Cardiac fibroblast (primary cell): ENCODE measurements around the gene FUT2.
A peak's percentile ranks its signal among the peaks of the same experiment; 100 is the strongest.
"Not testable (repeated sequence)": the region's sequence is repeated elsewhere in the genome, so short reads cannot be mapped to it uniquely, and the experiment has no call there.

ENCODE experiments used
- DNase-seq, 2 donors: peaks; one replicate each; pipeline versions ENCODE4 v3.0.0 to v3.0.0-alpha.2; 2010; ENCODE audit warnings: low read depth in 2 of 2
- H3K4me3 ChIP-seq, 2 donors: replicated peaks in 1 of 2; 1 replicate in 1 of 2; 2 replicates in 1 of 2; pipeline ENCODE4 v1.5.1; 2011; ENCODE audit warnings: low read depth in 2 of 2, low read length in 2 of 2, mild to moderate bottlenecking in 2 of 2, moderate library complexity in 1 of 2
- CTCF ChIP-seq: IDR thresholded peaks from one replicate; pipeline ENCODE4 v1.5.1; 2011; ENCODE audit warnings: low read depth, mild to moderate bottlenecking, low read length, inconsistent platforms

The FUT2 gene

GRCh38 chr19:48713864-48714755, 18.3 kb downstream of the FUT2 start:
- H3K4me3 ChIP-seq, result peak overlapping the region; percentile 75 to 83
- no peak for TF ChIP-seq CTCF
- DNase-seq, result peak; percentile 100

DNA sequence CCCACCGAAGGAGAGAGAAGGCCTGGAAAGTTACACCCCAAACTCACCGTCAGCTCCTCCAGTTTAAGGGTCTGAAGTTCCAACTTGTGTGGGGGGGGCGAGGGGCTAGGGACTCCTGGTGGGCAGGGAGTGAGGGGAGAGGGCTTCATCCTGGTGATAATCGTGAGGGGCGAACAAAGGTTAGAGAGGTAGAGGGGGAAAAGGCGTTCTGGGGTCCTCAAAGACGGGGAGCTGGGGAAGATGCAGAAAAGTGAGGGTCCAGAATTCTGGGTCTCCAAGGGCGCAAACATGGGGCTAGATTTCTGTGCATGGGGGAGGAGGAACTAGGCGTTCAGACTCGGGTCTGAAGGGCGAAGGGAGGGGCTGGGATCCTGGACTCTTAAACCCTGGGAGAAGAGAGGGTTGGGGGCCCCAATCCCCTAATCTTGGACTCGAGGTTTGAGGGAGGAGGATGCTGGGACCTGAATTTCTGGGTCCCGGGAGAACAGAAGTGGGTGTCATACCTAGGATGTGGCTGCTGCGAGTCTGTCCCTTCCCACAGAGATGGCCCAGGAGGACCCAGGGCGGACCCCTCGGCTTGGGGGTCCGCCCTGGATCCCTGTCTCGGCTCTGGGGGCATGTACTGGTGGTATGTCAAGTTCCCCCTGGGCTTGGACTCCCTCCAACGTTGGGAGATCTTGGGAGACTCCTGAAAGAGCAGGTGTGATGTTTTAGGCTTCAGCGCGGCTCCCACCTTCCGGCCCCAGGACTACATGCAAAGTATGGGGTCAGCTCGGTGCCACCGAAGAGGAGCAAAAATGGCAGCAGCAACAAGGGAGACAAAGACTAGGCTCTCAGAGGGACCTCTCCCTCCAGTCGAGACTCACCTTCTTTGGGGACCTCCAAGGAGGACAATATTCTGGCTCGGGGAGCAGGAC, 19.2 kb downstream of the FUT2 start:
- no peak for TF ChIP-seq CTCF
- peak overlapping the region; percentile 53 to 64 for H3K4me3 ChIP-seq
- no peak for DNase-seq

DNA sequence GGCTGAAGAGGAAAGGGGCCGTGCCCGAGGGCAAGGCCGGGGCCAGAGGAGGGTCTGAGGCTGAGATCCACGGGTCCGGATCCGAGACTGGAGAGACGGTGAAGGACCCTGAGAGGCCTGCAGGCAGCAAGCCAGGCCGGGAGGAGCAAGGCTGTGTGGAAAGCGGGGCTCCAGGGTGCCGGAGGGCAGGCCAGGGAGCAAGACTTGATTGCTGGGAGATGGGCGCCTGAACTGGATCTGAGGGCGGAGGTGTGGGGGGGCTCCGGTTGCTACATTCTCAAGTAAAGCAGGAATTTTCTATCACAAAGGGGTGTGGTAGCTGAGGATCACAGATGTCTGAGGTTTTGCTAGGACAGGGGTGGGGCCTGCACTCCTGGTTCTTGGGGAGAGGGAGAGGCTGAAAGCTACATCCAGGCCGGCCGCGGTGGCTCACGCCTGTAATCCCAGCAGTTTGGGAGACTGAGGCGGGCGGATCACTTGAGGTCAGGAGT, 20.0 kb downstream of the FUT2 start:
- peak in 1 of 2 donors; percentile 12 for DNase-seq
- no peak for TF ChIP-seq CTCF
- peak overlapping the region; percentile 15 to 64 for H3K4me3 ChIP-seq

- peak; percentile 46 to 89 for DNase-seq
- no peak for TF ChIP-seq CTCF
- peak overlapping the region; percentile 21 to 26 for H3K4me3 ChIP-seq
Observed at GRCh38 chr19:48716562-48717291, 21.0 kb downstream of the FUT2 start.

DNA sequence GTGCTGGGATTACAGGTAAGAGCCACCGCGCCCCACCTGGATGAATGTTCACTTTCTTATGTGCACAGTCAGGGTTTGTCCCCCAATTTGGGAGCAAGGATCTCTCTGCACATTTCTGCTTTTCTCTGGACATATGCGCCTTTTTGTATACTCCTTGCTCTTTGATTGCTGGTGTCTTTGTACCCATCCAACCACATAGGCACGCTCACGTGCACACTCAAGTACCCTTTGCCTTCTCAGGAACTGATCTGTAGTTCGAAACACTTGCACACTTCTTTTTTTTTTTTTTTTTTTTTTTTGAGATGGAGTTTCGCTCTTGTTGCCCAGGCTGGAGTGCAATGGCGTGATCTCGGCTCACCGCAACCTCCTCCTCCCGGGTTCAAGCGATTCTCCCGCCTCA, 22.3 kb downstream of the FUT2 start:
- not testable (repeated sequence) for DNase-seq, H3K4me3 ChIP-seq

DNA sequence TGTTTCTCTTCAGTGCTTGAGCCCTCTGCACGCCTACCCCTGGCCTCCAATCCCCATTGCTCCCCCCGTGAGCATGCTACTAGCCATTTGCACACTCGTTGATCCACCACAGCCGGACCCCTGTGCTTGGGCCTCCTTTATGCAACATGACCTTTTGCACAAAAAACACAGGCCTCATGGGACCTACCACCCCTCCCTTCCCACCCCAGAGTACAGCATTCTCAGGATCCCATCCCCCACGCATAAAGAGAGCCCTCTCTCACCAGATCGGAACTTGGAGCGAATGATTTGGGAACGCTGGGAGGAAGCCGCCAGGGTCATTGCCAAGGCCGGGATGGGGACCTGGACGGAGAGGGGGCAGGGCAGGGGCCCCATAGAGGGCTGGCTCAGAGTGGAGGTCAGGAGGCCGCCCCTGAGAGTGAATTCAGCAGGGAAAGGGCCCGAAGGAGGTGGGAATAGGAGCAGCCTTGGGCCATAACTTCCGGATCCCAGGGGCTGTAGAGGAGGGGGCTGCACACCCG, 23.0 kb downstream of the FUT2 start:
- DNase-seq, result no peak
- no peak overlapping the region for H3K4me3 ChIP-seq
- no peak for TF ChIP-seq CTCF
